GM12878 (cell line): ENCODE measurements around the gene SYNCRIP. TPM values are rescaled to one million over a fixed set of nuclear protein-coding genes. Genes with fewer than 3 reads are reported as not detected.

Experiments used
- ASH2L ChIP-seq: fragments of 300-600, 200-600 bp; sonication (generic); IDR thresholded peaks from 2 replicates; pipeline ENCODE4 v1.6.1; 2017; ENCODE audit warnings: low read depth, mild to moderate bottlenecking, borderline replicate concordance
- BACH1 ChIP-seq: fragments of 450-650 bp; IDR thresholded peaks from 2 replicates; pipeline ENCODE4 v1.6.1; 2017; ENCODE audit warnings: mild to moderate bottlenecking, borderline replicate concordance
- CBFB ChIP-seq: IDR thresholded peaks from 2 replicates; pipeline ENCODE4 v1.6.1; 2016; ENCODE audit warnings: antibody characterized with exemption, low read depth
- CHD2 ChIP-seq: IDR thresholded peaks from 2 replicates; pipeline ENCODE4 v1.6.1; 2011; ENCODE audit warnings: low read depth, low read length, improper control_type of control experiment, borderline replicate concordance
- E4F1 ChIP-seq: fragments of 450-650 bp; IDR thresholded peaks from 2 replicates; pipeline ENCODE4 v1.6.1; 2018; ENCODE audit warnings: borderline replicate concordance, mild to moderate bottlenecking; ENCODE audit not compliant: partially characterized antibody
- IKZF2 ChIP-seq, 2 experiments: fragments of 450-650 bp; IDR thresholded peaks; 2 replicates each; pipeline ENCODE4 v1.6.1; 2017; ENCODE audit warnings: mild to moderate bottlenecking in 2 of 2, moderate library complexity in 2 of 2
- LARP7 ChIP-seq: fragments of 450-650 bp; IDR thresholded peaks from 2 replicates; pipeline ENCODE4 v1.6.1; 2017; ENCODE audit warnings: mild to moderate bottlenecking
- MTA3 ChIP-seq: IDR thresholded peaks from 2 replicates; pipeline ENCODE4 v1.6.1; 2012; ENCODE audit warnings: low read length, inconsistent platforms, borderline replicate concordance
- NFYB ChIP-seq: IDR thresholded peaks from 2 replicates; pipeline ENCODE4 v1.6.1; 2011; ENCODE audit warnings: low read depth, mild to moderate bottlenecking, low read length, improper control_type of control experiment, moderate library complexity; ENCODE audit not compliant: insufficient read depth
- NR2F1 ChIP-seq: fragments of 450-650 bp; conservative IDR thresholded peaks from 2 replicates; pipeline ENCODE4 v1.6.1; 2017; ENCODE audit warnings: mild to moderate bottlenecking
- SUZ12 ChIP-seq: fragments of 200-600 bp; sonication (generic); IDR thresholded peaks from one replicate; pipeline ENCODE4 v1.6.1; 2018; ENCODE audit warnings: antibody characterized with exemption, mild to moderate bottlenecking; ENCODE audit not compliant: unreplicated experiment
- TCF12 ChIP-seq: IDR thresholded peaks from 2 replicates; pipeline ENCODE4 v1.6.1; 2011; ENCODE audit warnings: low read depth, mild to moderate bottlenecking, low read length
- ZBTB33 ChIP-seq: fragments of 450-650 bp; IDR thresholded peaks from 2 replicates; pipeline ENCODE4 v1.6.1; 2017; ENCODE audit warnings: mild to moderate bottlenecking
- ZNF24 ChIP-seq: fragments of 450-650 bp; IDR thresholded peaks from 2 replicates; pipeline ENCODE4 v1.6.1; 2017; ENCODE audit warnings: antibody characterized with exemption, mild to moderate bottlenecking
- ZNF592 ChIP-seq: fragments of 450-650 bp; IDR thresholded peaks from 2 replicates; pipeline ENCODE4 v1.6.1; 2017; ENCODE audit warnings: mild to moderate bottlenecking, moderate library complexity
- polyA plus RNA-seq, 11 experiments: library from polyadenylated mRNA; depleted of rRNA in 4 of 11; unstranded in 6 of 11; stranded (reverse) in 5 of 11; fragments of >200 nt; fragmentation: Nextera tagmentation in 4 of 11; fragmentation: Illumina TruSeq in 1 of 11; extraction: Ambion mirVana in 4 of 11; extraction: Trizol in 1 of 11; gene quantifications; 1 replicate in 1 of 11; 2 replicates in 10 of 11; pipeline versions ENCODE4 v1.2.1 to v1.2.3, GENCODE V29; 2011 to 2016; ENCODE audit warnings: inconsistent platforms in 2 of 11, missing spikeins in 2 of 11, low read depth in 1 of 11
- total RNA-seq, 4 experiments: library from RNA; depleted of rRNA in 3 of 4; stranded (reverse); fragments of >200 nt in 3 of 4; fragmentation: Illumina TruSeq in 1 of 4; extraction: Trizol in 1 of 4; gene quantifications; 2 replicates each; pipeline versions ENCODE4 v1.2.1 to v1.2.3, GENCODE V29; 2013 to 2021
- TF ChIP-seq, protein P1 (sequence below): fragments of 450-650 bp; IDR thresholded peaks from 2 replicates; pipeline ENCODE4 v1.6.1; 2016; ENCODE audit warnings: mild to moderate bottlenecking
- TF ChIP-seq, protein P2 (sequence below): fragments of 450-650 bp; IDR thresholded peaks from 2 replicates; pipeline ENCODE4 v1.6.1; 2018; ENCODE audit warnings: mild to moderate bottlenecking, low read depth, moderate library complexity; ENCODE audit not compliant: partially characterized antibody

The SYNCRIP gene
- total and polyA plus RNA-seq, 10 of the 15 experiments (the other 5 are each of a cell fraction or from before 2014, with no cell fraction given), result 28.4 to 255 (median 131) TPM

DNA sequence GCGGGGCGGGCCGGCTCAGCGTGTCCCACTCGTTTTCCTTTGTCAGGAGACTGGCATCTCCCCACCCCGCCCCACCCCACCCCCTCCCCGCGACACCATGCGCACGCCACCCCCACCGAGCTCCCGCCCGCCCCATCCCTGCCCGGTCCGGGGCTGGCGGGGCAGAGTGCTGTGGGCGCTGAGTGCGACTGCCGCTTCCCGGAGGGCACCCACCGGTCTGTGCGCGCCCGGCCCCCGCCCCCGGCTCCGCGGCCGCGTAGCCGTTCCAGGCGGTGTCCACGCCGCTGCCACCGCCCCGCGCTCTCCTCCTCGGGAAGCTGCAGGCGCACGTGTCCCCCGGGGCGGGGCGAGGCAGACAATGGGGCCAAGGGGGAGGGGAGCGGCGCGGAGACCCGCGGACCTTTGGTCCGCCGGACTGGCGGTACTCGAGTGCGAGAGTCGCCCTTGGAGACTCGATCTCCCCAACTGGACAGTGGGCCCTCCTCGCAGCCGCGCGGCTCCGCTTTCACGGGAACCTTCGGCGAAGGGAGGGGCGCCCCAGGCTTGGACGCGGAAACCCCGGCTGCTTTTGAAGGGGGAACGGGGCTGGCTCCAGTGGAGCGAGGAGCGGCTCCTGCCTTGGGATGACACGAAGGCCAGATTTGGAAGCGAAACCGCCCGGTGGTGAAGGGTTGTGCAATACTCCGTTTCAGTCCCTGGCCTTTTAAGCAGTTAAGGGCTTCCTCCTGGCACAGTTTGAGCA lies 1.0 kb upstream of the SYNCRIP start (continued):
- no peak for TF ChIP-seq ZNF592
- peak; percentile 41 for TF ChIP-seq ZNF24
- TF ChIP-seq E4F1, result no peak
- peak; percentile 89 for TF ChIP-seq CBFB
- TF ChIP-seq NFYB, result no peak
- TF ChIP-seq ASH2L, result 0 out of 2 replicates have a peak, but pooled peaks have one; percentile 44
- no peak for TF ChIP-seq ZBTB33
- peak; percentile 77 for TF ChIP-seq NR2F1
- peak; percentile 91; the same call in 1 of the 2 replicates for TF ChIP-seq MTA3
- no peak for TF ChIP-seq SUZ12
- TF ChIP-seq, protein P1, sequence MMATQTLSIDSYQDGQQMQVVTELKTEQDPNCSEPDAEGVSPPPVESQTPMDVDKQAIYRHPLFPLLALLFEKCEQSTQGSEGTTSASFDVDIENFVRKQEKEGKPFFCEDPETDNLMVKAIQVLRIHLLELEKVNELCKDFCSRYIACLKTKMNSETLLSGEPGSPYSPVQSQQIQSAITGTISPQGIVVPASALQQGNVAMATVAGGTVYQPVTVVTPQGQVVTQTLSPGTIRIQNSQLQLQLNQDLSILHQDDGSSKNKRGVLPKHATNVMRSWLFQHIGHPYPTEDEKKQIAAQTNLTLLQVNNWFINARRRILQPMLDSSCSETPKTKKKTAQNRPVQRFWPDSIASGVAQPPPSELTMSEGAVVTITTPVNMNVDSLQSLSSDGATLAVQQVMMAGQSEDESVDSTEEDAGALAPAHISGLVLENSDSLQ, result no peak
- TF ChIP-seq TCF12, result no peak
- peak; percentile 62 for TF ChIP-seq BACH1
- TF ChIP-seq CHD2, result peak; percentile 79
- TF ChIP-seq, protein P2, sequence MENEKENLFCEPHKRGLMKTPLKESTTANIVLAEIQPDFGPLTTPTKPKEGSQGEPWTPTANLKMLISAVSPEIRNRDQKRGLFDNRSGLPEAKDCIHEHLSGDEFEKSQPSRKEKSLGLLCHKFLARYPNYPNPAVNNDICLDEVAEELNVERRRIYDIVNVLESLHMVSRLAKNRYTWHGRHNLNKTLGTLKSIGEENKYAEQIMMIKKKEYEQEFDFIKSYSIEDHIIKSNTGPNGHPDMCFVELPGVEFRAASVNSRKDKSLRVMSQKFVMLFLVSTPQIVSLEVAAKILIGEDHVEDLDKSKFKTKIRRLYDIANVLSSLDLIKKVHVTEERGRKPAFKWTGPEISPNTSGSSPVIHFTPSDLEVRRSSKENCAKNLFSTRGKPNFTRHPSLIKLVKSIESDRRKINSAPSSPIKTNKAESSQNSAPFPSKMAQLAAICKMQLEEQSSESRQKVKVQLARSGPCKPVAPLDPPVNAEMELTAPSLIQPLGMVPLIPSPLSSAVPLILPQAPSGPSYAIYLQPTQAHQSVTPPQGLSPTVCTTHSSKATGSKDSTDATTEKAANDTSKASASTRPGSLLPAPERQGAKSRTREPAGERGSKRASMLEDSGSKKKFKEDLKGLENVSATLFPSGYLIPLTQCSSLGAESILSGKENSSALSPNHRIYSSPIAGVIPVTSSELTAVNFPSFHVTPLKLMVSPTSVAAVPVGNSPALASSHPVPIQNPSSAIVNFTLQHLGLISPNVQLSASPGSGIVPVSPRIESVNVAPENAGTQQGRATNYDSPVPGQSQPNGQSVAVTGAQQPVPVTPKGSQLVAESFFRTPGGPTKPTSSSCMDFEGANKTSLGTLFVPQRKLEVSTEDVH, result no peak
- TF ChIP-seq LARP7, result peak; percentile 91
- TF ChIP-seq IKZF2 (IDR thresholded peaks at IDR 0.05), result peak; percentile 93 to 95
